Fibroblast of peridontal ligament (primary cell): ENCODE results near the gene CACNG8.

Experiments
- DNase-seq: peaks from one replicate; pipeline ENCODE4 v3.0.0-alpha.2; 2010; ENCODE audit errors: extremely low read depth

The CACNG8 gene

DNA sequence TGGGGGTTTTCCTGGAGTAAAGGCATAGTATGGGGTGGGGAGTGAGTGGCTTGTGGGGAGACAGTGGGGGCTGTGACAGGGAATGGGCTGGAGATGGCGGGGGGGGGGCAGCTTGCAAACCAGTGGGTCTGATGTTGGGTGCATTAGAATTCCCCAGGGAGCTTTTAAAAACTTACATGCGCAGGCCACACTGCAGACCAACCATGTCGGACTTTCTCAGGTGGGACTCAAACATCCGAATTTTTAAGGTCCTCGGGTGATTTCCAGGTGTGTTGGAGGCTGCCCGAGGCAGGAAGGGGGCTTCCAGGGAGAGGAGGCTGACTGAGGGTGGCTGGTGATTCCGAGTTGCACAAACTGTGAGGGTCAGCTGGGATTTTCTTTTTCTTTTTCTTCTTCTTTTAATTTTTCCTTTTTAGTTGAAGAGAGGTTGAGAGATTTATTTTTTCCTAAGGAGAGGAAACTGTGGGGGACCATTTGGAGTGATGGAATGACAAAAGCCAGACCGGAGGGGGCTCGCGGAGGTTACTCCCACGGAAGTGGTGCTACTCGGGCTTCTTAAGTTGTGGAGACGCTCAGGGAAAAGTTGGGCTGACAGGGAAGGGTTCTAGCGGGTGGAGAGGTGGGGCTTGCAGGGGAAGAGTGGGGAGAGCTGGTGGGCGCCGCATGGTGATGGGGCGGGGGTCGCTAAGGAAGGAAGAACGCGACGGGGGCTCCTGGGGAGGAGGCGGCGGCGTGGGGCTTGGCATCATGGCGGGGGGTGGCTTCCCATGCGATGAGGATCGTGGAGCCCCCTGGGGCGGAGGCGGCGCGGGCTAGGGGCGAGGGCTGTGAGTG lies 997 bp upstream of the CACNG8 start:
- no peak for DNase-seq

DNA sequence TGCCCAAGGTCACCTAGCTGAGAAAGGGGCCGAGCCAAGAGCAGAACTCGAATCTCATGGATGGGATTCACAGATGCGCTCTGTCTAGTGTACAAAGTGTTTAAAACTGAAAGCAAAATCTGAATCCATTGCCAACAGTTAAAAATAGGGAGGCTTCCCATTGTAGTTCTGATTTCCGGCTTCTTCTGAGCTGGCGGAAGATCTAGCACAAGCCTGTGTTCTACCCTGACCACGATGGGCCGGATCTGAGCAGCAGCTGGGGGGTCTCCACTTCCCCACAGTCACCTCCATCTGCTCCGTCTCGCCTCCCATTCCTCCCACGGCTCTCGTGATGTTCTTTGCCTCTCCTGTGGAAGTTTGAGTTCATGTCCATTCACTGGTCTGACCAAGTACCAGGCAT lies 2.4 kb downstream of the CACNG8 start:
- no peak for DNase-seq

DNA sequence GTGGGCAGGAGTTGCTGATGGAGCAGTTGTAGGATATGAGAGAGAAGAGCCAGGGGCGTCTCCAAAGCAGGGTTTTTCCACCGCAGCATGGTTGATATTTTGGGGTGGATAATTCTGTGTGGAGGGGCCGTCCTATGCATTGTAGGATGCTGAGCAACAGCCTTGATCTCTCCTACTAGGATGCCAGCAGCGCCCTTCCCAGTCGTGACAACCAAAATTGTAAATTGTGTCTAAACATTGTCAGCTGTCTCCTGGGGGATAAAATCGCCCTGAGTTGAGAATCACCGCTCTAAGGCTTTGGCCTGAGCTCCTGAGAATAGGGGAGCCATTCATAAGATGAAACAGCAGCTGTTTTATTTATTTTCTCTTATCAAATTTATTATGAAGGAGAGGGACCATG lies 4.2 kb downstream of the CACNG8 start:
- DNase-seq: no peak

DNA sequence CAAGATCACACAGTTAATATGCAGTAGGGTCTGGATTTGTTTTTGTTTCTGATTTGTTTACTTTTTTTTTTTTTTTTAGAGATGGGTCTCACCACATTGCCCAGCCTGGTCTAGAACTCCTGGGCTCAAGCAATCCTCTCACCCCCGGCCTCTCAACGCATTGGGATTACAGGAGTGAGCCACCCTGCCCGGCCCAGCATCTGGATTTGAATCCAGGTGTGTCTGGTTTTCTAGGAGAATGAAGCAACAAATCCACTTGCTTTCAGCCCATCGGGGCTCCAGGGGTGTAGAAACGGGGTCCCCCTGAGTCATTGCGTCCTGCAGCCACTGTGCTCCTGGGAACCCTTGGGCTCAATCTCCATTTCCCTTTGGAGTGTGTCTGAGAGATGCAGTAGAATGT lies 6.6 kb downstream of the CACNG8 start:
- DNase-seq: no peak

DNA sequence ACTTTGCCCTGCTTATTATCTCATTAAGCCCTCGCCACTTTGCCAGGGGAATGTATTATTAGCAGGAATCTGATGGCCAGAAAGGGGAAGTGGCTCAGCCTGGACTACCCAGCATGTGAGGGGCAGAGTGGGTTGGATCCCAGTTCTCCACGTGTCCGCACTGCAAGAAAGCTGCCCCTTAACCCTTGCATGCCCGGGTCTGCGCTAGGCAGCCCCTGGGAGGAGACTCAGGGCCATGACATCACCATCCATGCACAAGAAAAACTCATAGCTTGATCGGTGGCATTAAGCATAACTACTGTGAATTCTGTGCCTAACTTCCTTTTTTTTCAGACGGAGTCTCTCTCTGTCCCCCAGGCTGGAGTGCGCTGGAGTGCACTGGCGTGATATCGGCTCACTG lies 8.9 kb downstream of the CACNG8 start:
- no peak for DNase-seq

DNA sequence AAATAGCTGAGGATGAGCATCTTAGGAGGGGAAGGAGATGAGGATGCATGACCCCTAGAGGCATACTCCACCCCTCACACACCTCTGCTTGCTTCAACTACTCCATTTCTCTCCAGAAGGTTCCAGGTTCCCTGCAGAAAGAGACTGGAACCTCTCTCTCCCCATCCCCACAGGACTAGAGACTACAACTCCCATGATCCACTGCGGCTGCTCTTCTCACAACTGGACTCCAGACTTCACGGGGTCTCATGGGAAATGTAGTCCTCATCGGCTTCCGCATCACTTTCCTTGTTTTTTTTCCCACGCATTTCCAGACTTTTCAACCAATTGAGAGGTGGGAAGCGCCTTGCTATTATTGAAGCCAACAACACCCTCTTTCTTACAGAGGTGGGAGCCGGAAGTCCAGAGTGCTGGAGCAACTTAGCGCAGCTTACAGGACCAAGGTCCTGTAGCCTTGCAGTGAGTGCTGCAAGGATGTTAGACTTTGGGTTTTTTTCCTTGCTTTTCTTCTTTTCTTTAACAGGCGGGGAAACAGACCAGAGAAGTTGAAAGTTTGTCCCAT lies 14.8 kb downstream of the CACNG8 start:
- DNase-seq: peak; percentile 80

DNA sequence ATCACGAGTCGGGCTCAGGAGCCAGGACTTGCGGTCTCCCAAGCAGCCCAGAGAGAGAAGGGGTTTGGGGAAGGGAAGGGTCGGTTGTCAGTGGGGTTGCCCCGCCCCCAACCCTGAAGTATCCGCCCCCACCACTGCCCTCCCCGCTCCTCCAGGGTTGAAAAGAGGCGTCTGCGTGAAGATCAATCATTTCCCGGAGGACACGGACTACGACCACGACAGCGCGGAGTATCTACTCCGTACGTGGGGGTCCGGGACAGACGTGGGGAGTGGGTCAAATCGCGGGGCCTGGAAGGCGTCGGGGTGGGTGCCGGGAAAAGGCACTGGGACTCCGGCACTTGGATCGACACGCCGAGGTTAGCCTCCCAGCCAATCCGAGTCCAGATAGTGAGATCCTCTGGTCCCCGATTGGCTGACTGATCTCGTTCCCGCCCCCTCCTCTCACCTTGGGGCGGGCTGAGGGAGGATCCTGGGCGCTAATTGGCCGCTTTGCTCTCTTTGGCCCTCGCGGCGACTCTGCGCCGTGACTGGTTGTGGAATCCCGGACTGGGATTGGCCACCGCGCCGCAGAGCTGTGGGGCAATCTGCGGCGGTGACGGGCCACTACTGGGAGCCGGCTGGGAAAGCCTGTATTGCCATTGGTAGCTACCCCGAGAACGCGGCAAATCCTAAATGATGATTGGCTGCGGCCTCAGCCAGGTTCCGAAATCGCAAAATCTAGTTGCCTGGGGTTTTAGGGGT lies 15.4 kb downstream of the CACNG8 start:
- DNase-seq: peak; percentile 70

DNA sequence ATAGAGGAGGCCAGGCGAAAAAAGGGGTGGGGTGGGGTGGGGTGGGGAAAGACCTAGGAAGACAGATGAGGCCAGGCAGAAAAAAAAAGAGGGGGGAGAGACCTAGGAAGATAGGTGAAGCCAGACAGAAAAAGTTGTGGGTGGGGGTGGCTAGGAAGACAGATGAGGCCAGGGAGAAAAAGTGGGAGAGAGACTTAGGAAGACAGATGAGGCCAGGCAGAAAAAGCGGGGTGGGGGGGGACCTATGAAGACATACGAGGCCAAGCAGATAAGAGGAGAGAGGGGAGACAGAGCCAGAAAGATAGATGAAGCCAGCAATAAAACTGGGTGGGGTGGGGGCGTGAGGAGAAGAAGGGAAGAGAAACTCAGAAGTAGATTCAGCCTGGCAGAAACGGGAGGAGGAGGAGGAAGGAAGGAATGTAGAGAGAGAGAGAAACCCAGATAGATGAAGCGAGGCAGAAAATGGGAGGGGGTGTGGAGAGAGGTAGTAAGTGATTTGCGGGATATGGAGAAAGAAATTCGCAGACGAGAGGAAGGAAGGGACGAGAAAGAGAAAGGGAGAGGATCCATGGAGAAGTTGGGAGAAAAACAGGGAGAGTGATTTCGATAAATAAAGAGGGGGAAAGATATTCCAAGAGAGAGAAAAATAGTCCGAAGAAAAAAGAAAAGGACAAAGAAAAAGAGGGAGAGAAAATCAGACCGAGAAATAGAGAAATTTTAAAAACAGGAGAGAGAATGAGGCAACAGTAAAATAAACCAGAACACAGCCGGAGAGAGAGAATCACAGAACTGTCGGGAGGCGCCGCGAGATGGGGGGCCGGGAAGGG lies 16.5 kb downstream of the CACNG8 start:
- DNase-seq: no peak

DNA sequence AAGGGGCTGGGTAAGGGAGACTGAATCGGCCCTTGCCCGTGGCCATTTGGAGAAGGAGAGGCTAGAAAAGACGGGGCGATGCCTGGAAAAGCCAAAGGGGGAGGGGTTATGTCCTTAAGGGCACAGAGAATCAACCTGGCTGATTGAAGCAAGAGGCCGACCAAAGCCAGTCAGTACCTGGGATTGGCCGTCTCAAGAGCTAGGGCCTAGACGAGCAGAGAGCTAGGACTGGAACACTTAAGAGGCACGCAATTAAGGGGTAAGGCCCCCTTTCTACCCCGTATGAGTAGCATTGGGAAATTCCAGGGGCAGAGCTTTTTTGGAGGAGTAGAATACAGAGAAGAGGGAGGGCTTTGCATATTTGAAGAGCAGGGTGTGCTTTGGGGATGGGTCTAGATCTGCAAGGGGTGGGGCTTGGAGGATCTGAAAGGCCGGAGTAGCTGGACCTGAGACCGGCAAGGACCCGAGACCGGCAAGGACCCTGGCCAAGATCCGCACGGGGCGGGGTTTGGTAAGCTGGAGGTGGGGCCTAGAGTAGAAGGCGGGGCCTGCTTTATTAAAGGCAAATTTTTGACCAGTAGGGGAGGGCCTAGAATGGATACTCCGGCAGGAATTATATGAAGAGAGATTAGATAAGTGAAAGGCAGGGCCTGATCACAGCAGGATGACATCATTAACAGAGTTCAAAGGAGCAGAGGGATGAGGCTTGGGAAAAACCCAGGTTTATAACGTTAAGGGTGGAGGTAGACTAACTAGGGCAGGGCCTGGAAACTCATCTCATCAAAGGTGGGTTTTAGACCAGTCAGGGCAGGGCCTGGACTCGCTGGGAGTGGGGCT lies 18.0 kb downstream of the CACNG8 start:
- no peak for DNase-seq

DNA sequence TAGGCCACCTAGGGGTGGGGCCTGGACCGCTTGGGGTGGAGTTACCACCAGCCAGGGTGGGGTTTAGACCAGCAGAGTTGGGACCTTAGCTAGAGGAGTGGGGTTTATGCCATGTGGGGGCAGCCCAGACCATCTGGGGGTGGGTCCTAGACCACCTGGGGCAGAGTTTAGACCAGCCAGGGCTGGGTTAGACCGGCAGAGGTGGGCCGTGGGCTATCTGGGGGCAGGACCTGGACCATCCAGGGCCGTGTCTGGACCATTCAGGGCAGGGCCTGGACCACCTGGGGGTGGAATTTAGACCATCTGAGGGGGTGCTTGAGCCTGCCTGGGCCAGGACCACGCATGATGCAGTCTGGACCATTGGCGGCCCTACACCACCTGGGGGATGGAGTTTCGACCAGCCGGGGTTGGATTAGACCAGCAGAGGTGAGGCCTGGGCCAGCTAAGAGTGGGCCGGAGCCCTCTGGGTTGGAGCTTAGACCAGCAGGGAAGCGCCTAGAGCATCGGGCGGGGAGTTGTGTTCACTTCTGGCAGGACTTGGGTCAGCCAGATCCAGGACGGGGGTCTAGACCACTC lies 18.7 kb downstream of the CACNG8 start:
- no peak for DNase-seq

DNA sequence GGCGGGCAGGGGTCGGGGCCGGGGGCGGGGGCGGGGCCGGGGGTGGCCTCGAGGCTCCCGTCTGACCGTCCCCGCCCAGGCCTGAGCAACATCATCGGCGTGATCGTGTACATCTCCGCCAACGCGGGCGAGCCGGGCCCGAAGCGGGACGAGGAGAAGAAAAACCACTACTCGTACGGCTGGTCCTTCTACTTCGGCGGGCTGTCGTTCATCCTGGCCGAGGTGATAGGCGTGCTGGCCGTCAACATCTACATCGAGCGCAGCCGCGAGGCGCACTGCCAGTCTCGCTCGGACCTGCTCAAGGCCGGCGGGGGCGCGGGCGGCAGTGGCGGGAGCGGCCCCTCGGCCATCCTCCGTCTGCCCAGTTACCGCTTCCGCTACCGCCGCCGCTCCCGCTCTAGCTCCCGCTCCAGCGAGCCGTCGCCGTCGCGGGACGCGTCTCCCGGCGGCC lies 19.3 kb downstream of the CACNG8 start:
- DNase-seq: no peak

DNA sequence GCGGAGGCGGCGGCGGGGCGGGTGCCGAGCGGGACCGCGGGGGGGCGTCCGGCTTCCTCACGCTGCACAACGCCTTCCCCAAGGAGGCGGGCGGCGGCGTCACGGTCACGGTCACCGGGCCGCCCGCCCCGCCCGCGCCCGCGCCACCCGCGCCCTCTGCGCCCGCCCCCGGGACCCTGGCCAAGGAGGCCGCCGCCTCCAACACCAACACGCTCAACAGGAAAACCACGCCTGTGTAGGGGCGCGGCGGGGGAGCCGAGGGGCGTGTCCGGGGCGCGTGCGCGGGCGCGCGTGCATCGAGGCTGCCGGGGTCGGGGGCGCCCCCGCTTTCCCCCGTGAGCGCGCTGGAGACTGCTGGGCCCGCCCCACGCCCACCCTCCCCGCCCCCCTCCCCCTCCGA lies 19.9 kb downstream of the CACNG8 start:
- DNase-seq: no peak

DNA sequence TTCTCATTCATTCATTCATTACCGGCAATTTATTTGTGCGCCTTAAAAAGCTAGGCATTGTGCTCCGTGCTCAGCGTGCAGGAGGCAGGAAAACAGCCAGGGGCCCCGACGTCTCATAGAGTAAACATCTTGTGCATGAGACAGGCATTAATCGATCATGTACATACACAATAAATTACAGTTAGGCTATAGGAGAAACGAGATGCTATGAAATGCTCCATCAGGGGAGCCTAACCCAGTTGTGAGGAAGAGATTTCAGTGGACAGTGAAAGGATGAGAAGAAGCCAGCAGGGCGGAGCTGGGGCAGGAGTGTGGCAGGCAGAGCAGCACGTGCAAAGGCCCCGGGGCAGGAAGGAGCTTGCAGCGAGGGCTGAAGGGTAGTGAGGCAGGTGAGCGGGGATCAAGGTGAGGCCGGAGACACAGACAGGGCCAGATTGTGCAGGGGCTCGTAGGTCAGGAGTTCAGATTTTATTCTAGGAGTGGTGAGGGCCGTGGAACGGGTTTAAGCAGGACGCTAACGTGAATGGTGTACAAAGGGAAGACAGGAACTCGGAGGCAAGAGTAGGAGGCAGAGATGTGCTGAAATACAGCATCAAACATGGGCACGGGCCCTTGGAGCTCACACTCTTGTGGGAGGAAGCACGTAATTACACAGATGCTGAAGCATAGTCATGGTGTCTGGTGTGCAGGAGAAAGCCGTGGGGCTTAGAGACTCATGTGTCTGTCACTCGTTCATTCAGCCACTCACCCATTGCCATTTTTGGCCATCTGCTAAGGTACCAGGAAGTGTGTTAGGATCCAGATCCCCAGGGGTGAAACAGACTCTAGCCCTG lies 20.9 kb downstream of the CACNG8 start:
- no peak for DNase-seq

DNA sequence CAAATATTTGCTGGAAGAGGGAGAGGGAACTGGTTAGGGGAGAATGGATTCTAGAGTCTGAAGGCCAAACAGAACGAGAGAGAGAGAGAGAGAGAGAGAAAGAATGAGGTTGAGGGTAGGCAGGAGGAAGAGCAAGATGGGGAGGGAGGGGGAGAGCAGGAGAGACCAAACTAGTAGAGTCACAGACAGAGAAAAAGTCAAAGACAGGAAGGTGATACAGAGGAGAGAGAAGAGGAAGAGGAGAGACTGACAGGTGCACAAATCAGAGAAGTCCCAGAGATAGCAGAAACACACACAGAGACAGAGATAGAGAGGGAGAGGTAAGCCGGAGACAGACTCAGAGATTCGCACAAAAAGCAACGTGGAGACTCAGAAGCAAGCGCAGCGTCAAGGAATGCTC lies 23.1 kb downstream of the CACNG8 start:
- no peak for DNase-seq

DNA sequence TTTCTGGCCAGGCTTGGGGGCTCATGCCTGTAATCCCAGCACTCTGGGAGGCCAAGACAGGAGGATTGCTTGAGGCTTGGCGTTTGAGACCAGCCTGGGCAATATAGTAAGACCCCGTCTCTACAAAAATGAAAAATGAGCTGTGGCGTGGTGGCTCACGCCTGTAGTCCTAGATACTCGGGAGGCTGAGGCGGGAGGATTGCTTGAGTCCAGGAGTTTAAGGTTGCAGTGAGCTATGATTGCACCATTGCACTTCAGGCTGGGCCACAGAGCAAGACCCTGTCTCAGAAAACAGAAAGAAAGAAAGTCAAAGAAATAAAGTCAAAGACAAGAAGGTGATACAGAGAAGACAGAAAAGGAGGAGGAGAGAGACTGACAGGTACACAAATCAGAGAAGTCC lies 26.2 kb downstream of the CACNG8 start:
- DNase-seq: no peak

DNA sequence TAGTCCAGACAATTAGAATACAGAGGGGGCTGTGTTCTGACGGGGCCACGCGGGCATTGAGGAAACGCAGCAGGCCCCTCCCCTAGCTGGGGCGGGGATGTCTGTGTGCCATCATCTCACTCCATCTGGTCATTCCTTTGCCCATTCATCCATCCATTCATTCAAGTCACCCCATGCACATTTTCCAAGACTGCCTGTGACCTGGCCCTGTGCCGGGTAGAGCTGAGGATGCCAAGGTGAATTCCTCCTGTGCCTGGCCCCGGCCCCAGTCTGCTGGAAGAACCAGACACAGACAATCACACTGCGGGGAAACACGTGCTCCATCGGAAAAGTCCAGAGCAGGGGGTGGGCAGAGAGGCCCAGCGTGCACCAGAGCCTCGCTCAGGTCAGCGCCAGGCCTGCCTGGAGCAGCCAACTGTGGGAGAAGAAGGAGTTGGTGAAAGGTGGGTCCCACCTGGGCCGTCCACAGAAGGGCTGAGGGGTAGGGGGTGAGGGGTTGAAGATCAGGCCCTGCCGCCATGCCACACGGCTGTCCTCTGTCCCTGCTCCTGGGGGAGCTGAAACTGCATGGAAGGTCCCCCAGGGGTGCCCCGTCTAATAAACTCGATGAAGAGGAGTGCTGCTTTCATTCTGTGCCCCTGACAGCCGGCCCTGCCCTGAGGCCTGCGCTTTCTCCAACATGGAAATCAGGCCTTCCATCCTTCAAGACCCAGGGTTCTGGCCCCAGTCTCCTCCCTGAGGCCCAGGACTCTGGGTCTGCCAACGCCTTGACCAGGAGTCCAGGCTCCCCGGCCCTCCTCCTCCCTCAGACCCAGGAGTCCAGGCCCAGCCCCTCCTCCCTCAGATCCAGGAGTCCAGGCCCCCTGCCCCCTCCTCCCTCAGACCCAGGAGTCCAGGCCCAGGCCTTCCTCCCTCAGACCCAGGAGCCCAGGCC lies 27.1 kb downstream of the CACNG8 start:
- DNase-seq: no peak

DNA sequence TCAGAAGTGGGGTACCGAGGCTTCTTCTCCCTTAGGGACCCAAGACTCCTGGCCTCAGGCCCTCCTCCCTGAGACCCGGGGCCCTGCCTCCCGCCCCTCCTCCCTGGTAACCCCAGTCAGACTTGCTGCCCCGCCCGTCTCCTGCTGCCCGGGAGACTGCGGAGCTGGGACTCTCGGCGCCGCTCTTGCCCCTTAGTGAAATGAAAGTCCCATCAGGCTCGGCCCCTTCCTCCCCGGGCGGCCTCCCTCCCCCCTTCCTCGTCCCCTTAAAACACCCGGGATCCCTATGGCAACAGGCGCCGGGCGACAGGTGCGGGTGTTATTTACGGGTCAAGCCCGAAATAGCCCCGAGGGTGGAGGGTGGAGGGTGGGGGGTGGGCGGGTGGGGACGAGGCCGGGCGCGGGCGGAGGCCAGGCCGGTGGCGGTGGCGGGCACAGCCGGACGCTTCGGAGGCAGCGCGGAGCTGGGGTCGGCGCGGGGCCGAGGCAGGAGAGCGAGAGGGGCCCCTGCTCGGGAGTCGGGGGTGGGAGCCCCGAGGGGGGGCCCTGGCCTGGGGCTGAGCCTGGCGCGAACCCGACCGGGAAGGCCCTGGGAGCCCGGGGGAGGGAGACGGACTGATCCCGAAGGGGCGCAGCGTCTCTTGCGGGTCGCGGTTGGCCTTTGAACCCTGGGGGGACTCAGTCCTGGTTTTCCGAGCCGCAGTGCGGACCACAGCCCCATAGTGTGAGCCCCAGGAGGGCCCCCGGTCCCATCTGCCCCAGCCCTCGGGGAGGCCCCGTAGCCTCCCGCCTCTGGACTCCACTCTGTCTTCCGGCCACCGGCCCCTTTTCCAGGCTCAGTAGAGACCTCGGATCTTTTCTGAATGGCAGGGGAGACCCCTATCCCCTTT lies 28.7 kb downstream of the CACNG8 start, which contains the start of gene CACNG6:
Gene CACNG6, plus strand, starts transcription at position 414 of the 890 bp plus-strand sequence. CDS start 1,241 bp downstream, outside the sequence.
- peak; percentile 7 for DNase-seq

DNA sequence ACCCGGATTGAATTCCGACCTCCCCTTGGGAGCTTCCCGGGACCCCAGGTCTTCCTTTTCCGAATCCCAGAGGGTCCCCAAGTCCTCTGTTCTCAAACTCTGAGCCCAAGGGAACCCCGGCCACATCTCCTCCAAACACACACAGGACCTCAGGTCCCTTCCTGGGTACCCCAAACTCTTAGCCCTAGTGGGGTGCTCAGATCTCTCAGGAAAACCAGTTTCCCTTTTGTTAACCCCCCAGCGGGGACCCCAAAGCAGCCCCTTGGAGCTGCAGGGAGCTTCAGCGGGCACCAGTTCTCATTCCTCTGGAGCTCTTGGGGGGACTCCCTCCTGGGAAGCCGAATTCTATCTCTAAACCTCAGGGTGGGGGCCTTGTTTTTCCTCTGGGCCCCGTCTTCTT lies 29.5 kb downstream of the CACNG8 start:
- DNase-seq: no peak
